ENCODE data around the gene RAB10. TPM values are rescaled to one million over a fixed set of nuclear protein-coding genes. Genes with fewer than 3 reads are reported as not detected.
"Not testable (repeated sequence)": the region's sequence is repeated elsewhere in the genome, so short reads cannot be mapped to it uniquely, and the experiment has no call there.

The RAB10 gene
- total RNA-seq, 2 experiments from 2014 or later: 106 to 109 TPM

DNA sequence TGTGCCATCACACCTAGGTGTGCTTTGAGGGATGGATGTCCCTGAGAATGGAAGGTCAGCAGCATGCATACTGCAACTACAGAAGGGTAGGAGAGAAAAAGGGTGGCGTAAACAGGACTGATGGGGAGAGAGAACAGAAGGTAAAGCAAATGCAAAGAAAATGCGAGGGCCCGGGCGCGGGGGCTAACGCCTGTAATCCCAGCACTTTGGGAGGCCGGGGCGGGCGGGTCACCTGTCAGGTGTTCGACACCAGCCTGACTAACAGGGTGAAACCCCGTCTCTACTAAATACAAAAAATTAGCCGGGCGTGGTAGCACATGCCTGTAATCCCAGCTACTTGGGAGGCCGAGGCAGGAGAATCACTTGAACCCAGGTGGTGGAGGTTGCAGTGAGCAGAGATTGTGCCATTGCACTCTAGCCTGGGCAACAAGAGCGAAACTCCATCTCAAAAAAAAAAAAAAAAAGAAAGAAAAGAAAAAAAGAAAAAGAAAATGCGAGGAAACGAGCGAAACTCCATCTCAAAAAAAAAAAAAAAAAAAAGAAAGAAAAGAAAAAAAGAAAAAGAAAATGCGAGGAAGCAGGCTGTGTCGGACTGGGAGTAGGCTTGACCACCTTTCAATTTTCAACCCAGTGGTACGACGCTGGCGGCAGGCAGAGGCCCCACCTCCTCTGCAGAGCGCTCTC lies 1.2 kb upstream of the RAB10 start:
- Mint-ChIP-seq H3K4me3 (peak overlapping the region; percentile 96), H3K4me1 (peaks cover 18% of the 10 kb centered on the region), H3K36me3 (peaks cover 16% of the 10 kb centered on the region), H3K27ac (peak overlapping the region; percentile 94)
- H3K9me3 Mint-ChIP-seq, H3K27me3 Mint-ChIP-seq, DNase-seq: not testable (repeated sequence)

DNA sequence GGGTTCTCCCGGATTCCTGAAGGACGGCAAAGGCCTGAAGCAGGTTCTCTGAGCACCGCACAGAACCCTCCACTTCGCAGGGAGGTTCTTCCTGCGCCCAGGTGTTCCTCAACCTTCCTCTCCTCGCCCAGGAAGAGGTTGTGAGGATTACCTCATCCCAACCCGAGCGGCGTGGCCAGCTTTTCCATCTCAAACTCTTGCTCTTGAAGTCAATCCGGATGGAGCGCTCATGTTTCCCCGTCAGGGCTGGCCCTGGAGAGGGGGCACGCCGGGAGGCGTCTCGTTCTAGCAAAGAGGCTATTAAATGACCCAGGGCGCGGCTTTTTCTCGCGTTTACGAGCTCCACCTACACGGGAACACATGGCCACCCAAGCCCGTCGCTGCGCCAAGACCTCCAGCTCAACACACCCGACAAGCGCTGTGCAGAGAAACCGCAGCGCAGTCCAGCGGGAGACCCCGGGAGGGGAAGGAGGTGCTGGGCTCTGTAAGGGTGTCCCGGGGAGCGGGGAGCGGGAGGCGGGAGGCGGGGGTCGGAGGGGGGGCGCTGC lies 540 bp upstream of the RAB10 start:
- Mint-ChIP-seq H3K9me3 (no peaks in the 10 kb centered on the region), H3K27me3 (no peaks in the 10 kb centered on the region), H3K36me3 (peaks cover 20% of the 10 kb centered on the region), H3K4me1 (peaks cover 21% of the 10 kb centered on the region), H3K27ac (peak overlapping the region; percentile 94), H3K4me3 (peak overlapping the region; percentile 96)
- DNase-seq: peak; percentile 52

DNA sequence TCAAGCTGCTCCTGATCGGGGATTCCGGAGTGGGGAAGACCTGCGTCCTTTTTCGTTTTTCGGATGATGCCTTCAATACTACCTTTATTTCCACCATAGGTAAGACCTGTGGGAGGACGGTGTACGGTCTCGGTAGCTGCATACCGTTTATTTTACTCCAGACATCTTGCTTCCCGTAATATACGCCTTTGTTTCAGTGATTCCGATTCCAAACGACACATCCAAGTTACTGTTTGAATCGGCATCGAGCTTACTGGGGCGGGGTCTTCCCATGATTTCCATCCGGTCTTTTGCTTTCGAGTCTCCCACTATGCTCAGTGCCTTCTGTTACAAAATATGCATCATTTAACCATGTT lies 731 bp downstream of the RAB10 start:
- DNase-seq: no peak
- no peaks in the 10 kb centered on the region for H3K9me3 Mint-ChIP-seq
- peak overlapping the region; percentile 96 for H3K4me3 Mint-ChIP-seq
- peaks cover 24% of the 10 kb centered on the region for H3K4me1 Mint-ChIP-seq
- H3K36me3 Mint-ChIP-seq: peaks cover 23% of the 10 kb centered on the region
- H3K27me3 Mint-ChIP-seq: no peaks in the 10 kb centered on the region
- H3K27ac Mint-ChIP-seq: peak overlapping the region; percentile 90

DNA sequence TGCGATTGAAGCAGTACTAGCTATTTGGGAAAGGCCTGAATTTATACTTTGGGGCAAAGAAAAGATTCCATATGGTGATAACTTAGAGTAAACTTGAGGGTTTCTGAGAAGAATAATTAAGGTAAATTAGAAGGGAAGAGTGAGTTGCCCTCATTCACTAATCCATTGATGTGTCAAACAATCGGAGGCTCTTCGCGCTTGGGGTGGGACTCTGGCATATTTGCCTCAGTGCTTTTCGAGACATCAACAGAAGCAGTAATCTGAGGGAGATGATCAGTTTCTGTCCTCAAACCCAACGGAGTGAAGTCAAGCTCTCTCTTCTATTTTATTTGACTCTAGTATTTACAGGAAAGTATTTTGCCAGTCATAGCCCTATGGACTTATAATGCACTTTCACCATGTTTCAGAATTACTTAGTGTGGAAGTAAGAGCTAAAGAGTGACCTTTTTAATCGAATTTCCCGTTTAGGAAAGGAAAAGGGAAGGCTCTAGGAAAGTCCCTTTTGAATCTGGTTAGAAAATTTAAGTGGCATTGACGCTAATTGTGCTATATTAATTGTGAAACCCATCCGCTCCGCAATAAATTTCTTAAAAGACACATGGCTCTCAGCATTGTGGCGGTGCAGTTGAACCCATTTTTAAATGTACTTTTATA lies 1.3 kb downstream of the RAB10 start:
- Mint-ChIP-seq H3K4me3 (peak overlapping the region; percentile 96), H3K9me3 (no peaks in the 10 kb centered on the region), H3K27me3 (no peaks in the 10 kb centered on the region), H3K36me3 (peaks cover 23% of the 10 kb centered on the region), H3K4me1 (peaks cover 27% of the 10 kb centered on the region), H3K27ac (peak overlapping the region; percentile 90)
- no peak for DNase-seq

DNA sequence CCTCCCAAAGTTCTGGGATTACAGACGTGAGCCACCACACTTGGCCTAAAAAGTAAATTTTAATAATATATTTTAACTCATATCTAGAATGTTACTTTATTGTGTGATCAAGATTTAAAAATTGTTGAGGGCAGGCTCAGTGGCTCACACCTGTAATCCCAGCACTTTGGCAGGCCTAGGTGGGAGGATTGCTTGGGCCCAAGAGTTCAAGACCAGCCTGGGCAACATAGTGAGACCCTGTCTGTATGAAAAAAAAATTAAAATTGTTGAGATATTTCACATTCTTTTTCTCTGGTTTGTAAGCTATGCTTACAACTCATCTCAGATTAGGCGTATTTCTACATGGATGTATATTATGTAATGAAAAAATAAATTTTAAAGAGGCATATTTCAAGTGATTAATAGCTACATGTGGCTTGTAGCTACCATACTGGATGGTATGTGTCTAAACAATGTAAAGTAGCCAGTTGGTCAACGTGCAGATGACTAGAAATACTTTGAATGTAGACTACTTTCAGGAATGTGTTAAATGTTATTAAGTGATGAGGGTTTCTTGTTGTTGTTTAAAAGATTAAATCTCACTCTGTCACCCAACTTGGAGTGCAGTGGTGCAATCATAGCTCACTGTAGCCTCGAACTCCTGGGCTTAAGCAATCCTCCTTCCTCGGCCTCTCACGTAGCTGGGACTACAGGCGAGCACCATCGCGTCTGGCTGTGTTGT lies 5.9 kb downstream of the RAB10 start:
- H3K4me3 Mint-ChIP-seq: no peak overlapping the region

DNA sequence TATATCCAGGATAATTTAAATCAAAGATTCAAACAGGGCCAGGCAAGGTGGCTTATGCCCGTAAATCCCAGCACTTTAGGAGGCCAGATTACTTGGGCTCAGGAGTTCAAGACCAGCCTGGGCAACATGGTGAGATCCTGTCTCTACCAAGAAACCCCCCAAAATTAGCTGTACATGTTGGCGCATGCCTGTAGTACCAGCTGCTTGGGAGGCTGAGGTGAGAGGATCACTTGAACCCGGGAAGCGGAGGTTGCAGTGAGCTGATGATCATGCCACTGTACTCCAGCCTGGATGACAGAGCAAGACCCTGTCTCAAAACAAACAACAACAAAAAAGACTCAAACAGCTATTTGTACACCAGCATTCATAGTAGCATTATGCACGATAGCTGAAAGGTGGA lies 9.2 kb downstream of the RAB10 start:
- H3K27ac Mint-ChIP-seq: no peak overlapping the region

More for the DNA sequence above, 5.9 kb downstream of the RAB10 start:
- Mint-ChIP-seq H3K27ac (no peak overlapping the region), H3K9me3 (no peaks in the 10 kb centered on the region), H3K36me3 (peaks cover 39% of the 10 kb centered on the region), H3K27me3 (no peaks in the 10 kb centered on the region), H3K4me1 (peaks cover 54% of the 10 kb centered on the region)
- DNase-seq: no peak

DNA sequence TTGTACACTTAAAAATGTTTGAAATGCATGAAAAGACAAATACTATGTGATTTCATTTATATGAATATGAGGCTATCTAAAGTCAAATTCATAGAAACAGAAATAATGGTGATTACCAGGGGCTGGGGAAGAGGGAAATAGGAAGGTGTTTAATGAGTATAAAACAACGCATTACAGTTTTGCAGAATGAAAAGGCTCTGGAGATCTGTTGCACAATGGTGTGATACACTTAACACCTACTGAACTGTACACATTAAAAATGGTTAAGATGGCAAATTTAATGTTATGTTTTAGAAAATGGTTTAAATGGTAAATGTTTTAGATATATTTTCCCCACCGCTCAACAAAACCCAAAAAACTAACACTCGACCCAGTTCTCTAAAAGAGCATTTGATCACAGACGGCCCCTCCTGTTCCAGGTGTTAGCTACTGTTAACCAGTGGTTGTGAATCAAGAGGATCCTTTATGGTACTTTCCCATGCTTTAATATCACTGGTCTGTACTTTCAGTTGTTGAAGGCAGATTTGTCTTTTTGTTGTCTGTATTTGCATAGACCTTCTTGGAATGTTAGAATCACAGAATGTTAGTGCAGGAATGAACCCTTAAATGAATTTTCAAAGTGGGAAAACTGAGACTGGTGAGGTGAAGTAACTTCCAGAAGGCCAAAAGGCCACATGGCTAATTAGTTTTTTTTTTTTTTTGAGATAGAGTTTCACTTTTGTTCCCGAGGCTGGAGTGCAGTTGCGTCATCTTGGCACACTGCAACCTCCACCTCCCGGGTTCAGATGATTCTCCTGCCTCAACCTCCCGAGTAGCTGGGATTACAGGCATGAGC lies 10.2 kb downstream of the RAB10 start:
- H3K27ac Mint-ChIP-seq: peak overlapping the region; percentile 50
- H3K4me1 Mint-ChIP-seq: peaks cover 52% of the 10 kb centered on the region
- DNase-seq: no peak
- peaks cover 36% of the 10 kb centered on the region for H3K36me3 Mint-ChIP-seq
- H3K4me3 Mint-ChIP-seq: peak overlapping the region; percentile 52
- H3K27me3 Mint-ChIP-seq: no peaks in the 10 kb centered on the region
- no peaks in the 10 kb centered on the region for H3K9me3 Mint-ChIP-seq

More for the DNA sequence above, 9.2 kb downstream of the RAB10 start:
- H3K4me1 Mint-ChIP-seq: peaks cover 49% of the 10 kb centered on the region
- H3K36me3 Mint-ChIP-seq: peaks cover 35% of the 10 kb centered on the region
- H3K4me3 Mint-ChIP-seq: no peak overlapping the region
- no peaks in the 10 kb centered on the region for H3K27me3 Mint-ChIP-seq
- H3K9me3 Mint-ChIP-seq: no peaks in the 10 kb centered on the region
- DNase-seq: no peak

DNA sequence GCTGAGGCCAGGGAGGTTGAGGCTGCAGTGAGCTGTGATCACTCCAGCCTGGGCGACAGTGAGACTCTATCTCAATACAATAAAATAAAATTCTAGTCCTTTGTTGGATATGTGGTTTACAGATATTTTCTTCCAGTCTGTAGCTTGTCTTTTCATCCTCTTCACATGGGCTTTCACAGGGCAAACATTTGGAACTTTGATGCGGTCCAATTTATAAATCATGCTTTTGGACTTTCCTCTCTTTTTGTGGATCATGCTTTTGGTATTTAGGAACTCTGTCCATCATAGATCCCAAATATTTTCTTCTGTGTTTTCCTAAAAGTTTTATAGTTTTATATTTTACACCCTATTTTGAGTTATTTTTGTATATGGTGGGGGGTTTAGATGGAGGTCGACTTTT lies 14.9 kb downstream of the RAB10 start:
- H3K36me3 Mint-ChIP-seq: peaks cover 53% of the 10 kb centered on the region

DNA sequence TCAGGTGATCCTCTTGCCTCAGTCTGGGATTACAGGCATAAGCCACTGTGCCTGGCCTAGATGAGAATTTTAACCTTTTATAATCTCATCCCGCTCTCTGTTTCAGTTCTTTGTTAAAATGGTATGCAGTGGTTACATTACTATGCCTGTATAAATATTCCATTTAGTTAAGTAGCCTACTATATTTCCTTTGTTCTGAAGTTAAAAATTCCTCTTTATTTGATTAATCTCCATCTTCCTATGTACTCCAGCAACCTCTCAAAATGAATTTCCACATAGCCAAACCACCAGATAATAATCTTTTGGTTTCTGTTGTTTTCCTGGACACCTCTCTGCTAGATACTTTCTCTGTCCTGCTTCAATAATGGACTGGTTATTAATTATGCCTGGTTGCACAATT lies 15.8 kb downstream of the RAB10 start:
- no peak overlapping the region for H3K27ac Mint-ChIP-seq
- peaks cover 45% of the 10 kb centered on the region for H3K4me1 Mint-ChIP-seq
- peaks cover 51% of the 10 kb centered on the region for H3K36me3 Mint-ChIP-seq
- no peaks in the 10 kb centered on the region for H3K9me3 Mint-ChIP-seq
- no peaks in the 10 kb centered on the region for H3K27me3 Mint-ChIP-seq
- no peak for DNase-seq
- no peak overlapping the region for H3K4me3 Mint-ChIP-seq

More for the DNA sequence above, 14.9 kb downstream of the RAB10 start:
- Mint-ChIP-seq H3K4me3 (no peak overlapping the region), H3K9me3 (no peaks in the 10 kb centered on the region), H3K27me3 (no peaks in the 10 kb centered on the region), H3K4me1 (peaks cover 48% of the 10 kb centered on the region), H3K27ac (no peak overlapping the region)
- DNase-seq: no peak

DNA sequence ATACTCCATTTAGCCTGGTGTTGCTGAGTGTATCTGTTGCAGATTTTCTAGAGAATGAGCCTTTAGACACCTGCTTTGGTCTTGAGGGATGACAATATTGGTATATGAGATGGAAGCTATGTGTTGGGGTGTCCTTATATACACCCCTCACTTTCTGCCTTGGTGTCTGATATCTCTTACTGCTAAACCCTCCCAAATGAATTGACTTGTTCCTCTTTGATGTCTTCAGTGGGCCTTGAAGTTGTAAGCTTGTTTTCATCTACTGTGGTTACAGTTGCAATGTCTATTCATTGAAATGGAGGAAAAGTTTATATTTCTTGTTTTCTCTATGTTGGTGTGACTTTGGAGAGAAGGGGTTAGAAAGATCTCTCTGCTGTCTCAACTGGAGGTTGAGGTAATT lies 18.9 kb downstream of the RAB10 start:
- Mint-ChIP-seq H3K4me1 (peaks cover 55% of the 10 kb centered on the region), H3K4me3 (no peak overlapping the region), H3K36me3 (peaks cover 39% of the 10 kb centered on the region), H3K27ac (no peak overlapping the region), H3K9me3 (no peaks in the 10 kb centered on the region), H3K27me3 (no peaks in the 10 kb centered on the region)
- no peak for DNase-seq

DNA sequence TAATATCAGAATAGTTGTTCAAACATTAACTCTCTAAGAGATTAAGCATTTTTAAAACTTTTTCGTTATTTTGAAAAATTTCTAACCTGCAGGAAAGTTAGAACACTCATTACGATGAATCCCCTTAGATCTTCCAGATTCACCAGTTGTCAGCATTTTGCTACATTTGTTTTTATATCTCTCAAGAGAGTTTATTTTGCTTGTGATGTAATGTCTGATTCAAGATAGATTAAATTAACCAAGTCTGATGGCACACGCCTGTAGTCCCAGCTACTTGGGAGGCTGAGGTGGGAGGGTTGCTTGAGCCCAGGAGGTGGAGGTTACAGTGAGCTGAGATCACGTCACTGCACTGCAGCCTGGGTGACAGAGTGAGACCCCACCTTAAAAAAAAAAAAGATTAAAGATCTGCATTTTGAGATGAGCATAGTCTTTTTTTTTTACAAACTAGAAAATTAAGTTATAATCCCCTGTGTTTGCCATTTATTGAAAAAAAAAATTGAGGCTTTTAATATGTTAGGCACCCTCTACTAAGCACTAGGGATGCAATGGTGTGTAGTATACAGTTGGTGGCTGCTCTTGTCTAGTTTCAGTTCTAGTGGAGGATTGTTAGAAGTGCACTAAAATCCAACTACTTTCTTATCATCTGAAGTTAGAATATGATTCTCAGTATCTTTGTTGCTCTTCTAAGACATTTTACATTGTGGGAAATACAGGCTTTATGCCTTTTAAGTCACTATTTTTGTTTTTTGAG lies 20.9 kb downstream of the RAB10 start:
- Mint-ChIP-seq H3K27ac (no peak overlapping the region), H3K36me3 (peaks cover 29% of the 10 kb centered on the region), H3K4me3 (no peak overlapping the region), H3K27me3 (no peaks in the 10 kb centered on the region), H3K4me1 (peaks cover 53% of the 10 kb centered on the region), H3K9me3 (no peaks in the 10 kb centered on the region)
- DNase-seq: no peak

DNA sequence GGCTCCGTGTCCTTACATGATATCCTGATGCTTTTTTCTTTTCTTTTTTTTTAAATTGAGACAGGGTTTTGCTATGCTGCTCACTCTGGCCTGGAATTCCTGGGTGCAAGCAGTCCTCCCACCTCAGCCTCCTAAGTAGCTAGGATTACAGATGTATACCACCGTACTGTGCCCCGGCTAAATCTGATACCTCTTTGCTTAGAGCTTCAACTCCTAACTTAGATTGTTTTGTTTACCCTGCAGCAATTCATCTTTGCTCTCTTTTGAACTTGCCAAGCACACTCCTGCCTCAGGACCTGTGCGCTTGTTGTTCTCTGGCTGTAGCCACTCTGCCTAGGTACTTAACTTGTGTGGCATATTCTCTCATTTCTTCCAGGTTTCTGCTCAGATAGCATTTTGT lies 24.5 kb downstream of the RAB10 start:
- Mint-ChIP-seq H3K27me3 (no peaks in the 10 kb centered on the region), H3K4me3 (no peak overlapping the region), H3K36me3 (peaks cover 12% of the 10 kb centered on the region), H3K27ac (peak overlapping the region; percentile 13), H3K9me3 (no peaks in the 10 kb centered on the region), H3K4me1 (peaks cover 37% of the 10 kb centered on the region)
- DNase-seq: no peak

DNA sequence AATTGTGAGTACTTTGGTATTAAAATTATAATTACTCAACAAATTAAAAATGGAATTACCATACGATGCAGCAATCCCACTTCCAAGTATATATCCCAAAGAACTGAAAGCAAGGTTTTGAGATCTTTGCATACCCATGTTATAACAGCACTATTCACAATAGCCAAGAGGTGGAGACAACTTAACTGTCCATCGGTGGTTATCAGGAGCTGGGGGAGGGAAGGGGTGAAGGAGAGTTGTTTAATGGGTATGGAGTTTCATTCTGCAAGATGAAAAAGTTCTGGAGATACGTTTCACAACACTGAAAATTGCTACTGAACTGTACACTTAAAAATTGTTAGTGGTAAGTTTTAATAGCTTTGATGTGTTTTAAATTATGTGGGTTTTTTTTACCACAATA lies 25.7 kb downstream of the RAB10 start:
- Mint-ChIP-seq H3K27ac (no peak overlapping the region), H3K9me3 (no peaks in the 10 kb centered on the region), H3K36me3 (peaks cover 12% of the 10 kb centered on the region), H3K27me3 (no peaks in the 10 kb centered on the region), H3K4me1 (peaks cover 32% of the 10 kb centered on the region), H3K4me3 (no peak overlapping the region)
- DNase-seq: no peak

DNA sequence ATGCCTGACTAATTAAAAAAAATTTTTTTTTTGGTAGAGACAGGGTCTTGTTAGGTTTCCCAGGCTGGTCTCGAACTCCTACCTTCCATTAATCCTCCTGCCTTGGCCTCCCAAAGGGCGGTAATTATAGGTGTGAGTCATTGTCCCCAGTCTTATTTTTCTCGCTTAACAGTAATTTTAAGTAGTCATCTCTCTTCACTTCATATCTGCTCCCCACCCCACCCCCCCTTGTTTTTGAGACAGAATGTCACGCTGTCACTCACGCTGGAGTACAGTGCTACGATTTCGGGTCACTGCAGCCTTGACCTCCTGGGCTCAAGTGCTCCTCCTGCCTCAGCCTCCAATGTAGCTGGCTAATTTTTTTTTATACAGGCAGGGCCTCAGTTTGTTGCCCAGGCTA lies 27.7 kb downstream of the RAB10 start:
- Mint-ChIP-seq H3K27ac (no peak overlapping the region), H3K27me3 (no peaks in the 10 kb centered on the region), H3K9me3 (peaks cover 1% of the 10 kb centered on the region), H3K36me3 (peaks cover 19% of the 10 kb centered on the region), H3K4me1 (peaks cover 27% of the 10 kb centered on the region), H3K4me3 (no peak overlapping the region)
- no peak for DNase-seq

Data from activated naive CD8-positive, alpha-beta T cell treated with anti-CD3 and anti-CD28 coated beads for 36 hours (primary cell).